Vagina (tissue), 2 donors: ENCODE measurements around the gene KAZN.

Experiments used
- CTCF ChIP-seq, 3 experiments: fragments of 450-650 bp in 2 of 3; fragments of 200-600 bp in 1 of 3; sonication (generic) in 1 of 3; IDR thresholded peaks; one replicate each; pipeline ENCODE4 v1.5.1; 2017 to 2019; ENCODE audit warnings: antibody characterized with exemption in 3 of 3, mild to moderate bottlenecking in 2 of 3, moderate library complexity in 2 of 3
- POLR2A ChIP-seq, 2 donors: fragments of 450-650 bp; IDR thresholded peaks; one replicate each; pipeline ENCODE4 v1.6.1; 2017; ENCODE audit warnings: antibody characterized with exemption in 2 of 2, mild to moderate bottlenecking in 2 of 2, moderate library complexity in 2 of 2
- POLR2AphosphoS5 ChIP-seq, 2 donors: sonication (generic); formaldehyde crosslinking; IDR thresholded peaks; one replicate each; pipeline ENCODE4 v1.9.0; 2017; ENCODE audit warnings: antibody characterized with exemption in 2 of 2, mild to moderate bottlenecking in 2 of 2, low read depth in 1 of 2; ENCODE audit not compliant: insufficient read depth in 1 of 2

GRCh38 chr1:15104768-15105167 lies 506.3 kb downstream of the KAZN start:
- no peak for TF ChIP-seq CTCF (IDR thresholded peaks at IDR 0.05)
- TF ChIP-seq POLR2A (IDR thresholded peaks at IDR 0.05): no peak
- no peak for TF ChIP-seq POLR2AphosphoS5 (IDR thresholded peaks at IDR 0.05; ENCODE audit: insufficient read depth in 1 of 2, low read depth in 1 of 2)
